Trophoblast cell (in vitro differentiated cells and primary cell): ENCODE measurements around the gene MTA3.
A peak's percentile ranks its signal among the peaks of the same experiment; 100 is the strongest.
"Not testable (repeated sequence)": the region's sequence is repeated elsewhere in the genome, so short reads cannot be mapped to it uniquely, and the experiment has no call there.

ENCODE experiments used
- DNase-seq, 2 donors: peaks; one replicate each; pipeline ENCODE4 v3.0.0-alpha.2; 2016
- H2AFZ ChIP-seq: 2 replicates; pipeline ENCODE4 v1.6.1; 2013; ENCODE audit warnings: low read length, moderate library complexity, mild to moderate bottlenecking; ENCODE audit not compliant: insufficient read depth, poor library complexity
- H2AK5ac ChIP-seq: 2 replicates; pipeline ENCODE4 v1.6.1; 2013; ENCODE audit warnings: mild to moderate bottlenecking, low read length
- H2BK120ac ChIP-seq: 2 replicates; pipeline ENCODE4 v1.6.1; 2013; ENCODE audit warnings: low read length, mild to moderate bottlenecking, moderate library complexity; ENCODE audit not compliant: insufficient read depth, poor library complexity
- H2BK12ac ChIP-seq: 2 replicates; pipeline ENCODE4 v1.6.1; 2013; ENCODE audit warnings: mild to moderate bottlenecking, low read length, moderate library complexity
- H2BK5ac ChIP-seq: 2 replicates; pipeline ENCODE4 v1.6.1; 2013; ENCODE audit warnings: low read length, low read depth, moderate library complexity, mild to moderate bottlenecking; ENCODE audit not compliant: poor library complexity
- H3K14ac ChIP-seq: 2 replicates; pipeline ENCODE4 v1.6.1; 2013; ENCODE audit warnings: mild to moderate bottlenecking, low read length
- H3K18ac ChIP-seq: 2 replicates; pipeline ENCODE4 v1.6.1; 2013; ENCODE audit warnings: mild to moderate bottlenecking, low read length
- H3K23ac ChIP-seq: 2 replicates; pipeline ENCODE4 v1.6.1; 2013; ENCODE audit warnings: low read length
- H3K27ac ChIP-seq: 2 replicates; pipeline ENCODE4 v1.5.1; 2013; ENCODE audit warnings: low read depth, mild to moderate bottlenecking, inconsistent platforms, low read length, moderate library complexity
- H3K27me3 ChIP-seq: 2 replicates; pipeline ENCODE4 v1.6.1; 2013; ENCODE audit warnings: inconsistent platforms, mild to moderate bottlenecking, low read length, moderate library complexity; ENCODE audit not compliant: insufficient read depth
- H3K36me3 ChIP-seq, 2 experiments: 1 replicate in 1 of 2; 2 replicates in 1 of 2; pipeline ENCODE4 v1.6.1; 2013; ENCODE audit warnings: low read length in 2 of 2, mild to moderate bottlenecking in 2 of 2, moderate library complexity in 1 of 2; ENCODE audit not compliant: insufficient read depth in 2 of 2, control insufficient read depth in 1 of 2
- H3K4ac ChIP-seq: 2 replicates; pipeline ENCODE4 v1.6.1; 2013; ENCODE audit warnings: low read depth, mild to moderate bottlenecking, low read length, moderate library complexity
- H3K4me1 ChIP-seq, 2 experiments: 1 replicate in 1 of 2; 2 replicates in 1 of 2; pipeline ENCODE4 v1.6.1; 2013; ENCODE audit warnings: low read length in 2 of 2, mild to moderate bottlenecking in 2 of 2, moderate library complexity in 1 of 2; ENCODE audit not compliant: insufficient read depth in 2 of 2, control insufficient read depth in 1 of 2
- H3K4me2 ChIP-seq: 2 replicates; pipeline ENCODE4 v1.6.1; 2013; ENCODE audit warnings: inconsistent platforms, mild to moderate bottlenecking, low read length, moderate library complexity
- H3K4me3 ChIP-seq: 2 replicates; pipeline ENCODE4 v1.5.1; 2013; ENCODE audit warnings: mild to moderate bottlenecking, low read depth, low read length, inconsistent platforms
- H3K79me1 ChIP-seq: one replicate; pipeline ENCODE4 v1.6.1; 2013; ENCODE audit warnings: low read length
- H3K79me2 ChIP-seq: 2 replicates; pipeline ENCODE4 v1.6.1; 2013; ENCODE audit warnings: low read length, mild to moderate bottlenecking; ENCODE audit not compliant: control insufficient read depth, insufficient read depth, poor library complexity
- H3K9ac ChIP-seq: 2 replicates; pipeline ENCODE4 v1.6.1; 2013; ENCODE audit warnings: mild to moderate bottlenecking, low read length
- H3K9me3 ChIP-seq: 2 replicates; pipeline ENCODE4 v1.6.1; 2013; ENCODE audit warnings: low read depth, mild to moderate bottlenecking, control low read depth, inconsistent platforms, low read length; ENCODE audit not compliant: insufficient read depth
- H4K12ac ChIP-seq: 2 replicates; pipeline ENCODE4 v1.6.1; 2013; ENCODE audit warnings: low read depth, mild to moderate bottlenecking, low read length, moderate library complexity
- H4K8ac ChIP-seq: 2 replicates; pipeline ENCODE4 v1.6.1; 2013; ENCODE audit warnings: low read depth, mild to moderate bottlenecking, low read length, moderate library complexity
- H4K91ac ChIP-seq: one replicate; pipeline ENCODE4 v1.6.1; 2013; ENCODE audit warnings: low read depth, mild to moderate bottlenecking, low read length, moderate library complexity
- WGBS: extraction: QIAGEN DNeasy Blood & Tissue Kit; methylation state at CpG from one replicate; pipeline ENCODE4 v1.1.7; 2013; ENCODE audit warnings: missing lambda C conversion rate; ENCODE audit not compliant: insufficient read length, insufficient coverage; ENCODE audit errors: extremely low coverage; 5-methylcytosine and 5-hydroxymethylcytosine counted together

The MTA3 gene

GRCh38 chr2:42614838-42615237, 46.4 kb downstream of the MTA3 start:
- Histone ChIP-seq H2BK5ac (no peak overlapping the region), H3K4me2 (no peak overlapping the region), H3K4me3 (no peak overlapping the region), H2AFZ (no peak overlapping the region), H3K4ac (no peak overlapping the region), H4K8ac (no peak overlapping the region), H3K79me2 (no peaks in the 10 kb centered on the region), H3K9me3 (no peaks in the 10 kb centered on the region), H2BK120ac (no peak overlapping the region), H3K14ac (no peak overlapping the region), H3K23ac (no peak overlapping the region), H3K36me3 (peaks cover 6 to 10% of the 10 kb centered on the region in 2 experiments), H3K4me1 (peaks cover 0 to 2% of the 10 kb centered on the region in 2 experiments), H3K79me1 (no peaks in the 10 kb centered on the region), H3K27me3 (no peaks in the 10 kb centered on the region), H2AK5ac (no peak overlapping the region), H3K27ac (no peak overlapping the region), H4K91ac (no peak overlapping the region), H3K9ac (no peak overlapping the region), H4K12ac (no peak overlapping the region), H2BK12ac (no peak overlapping the region), H3K18ac (no peak overlapping the region)
- WGBS, result no CpG with 5 or more reads among the region's 7 CpGs
- DNase-seq, result peak; percentile 4 to 46

- Histone ChIP-seq H3K9ac (no peak overlapping the region), H4K91ac (no peak overlapping the region), H3K14ac (no peak overlapping the region), H2BK5ac (no peak overlapping the region), H3K18ac (no peak overlapping the region), H2BK120ac (no peak overlapping the region), H3K36me3 (peaks cover 9 to 13% of the 10 kb centered on the region in 2 experiments), H3K4ac (no peak overlapping the region), H2AFZ (no peak overlapping the region), H3K23ac (no peak overlapping the region), H3K79me2 (no peaks in the 10 kb centered on the region), H2BK12ac (no peak overlapping the region), H4K8ac (no peak overlapping the region), H3K4me2 (no peak overlapping the region), H3K27ac (no peak overlapping the region), H3K9me3 (peaks cover 1% of the 10 kb centered on the region), H3K4me3 (no peak overlapping the region), H3K27me3 (no peaks in the 10 kb centered on the region), H3K4me1 (peaks cover 0 to 2% of the 10 kb centered on the region in 2 experiments), H3K79me1 (no peaks in the 10 kb centered on the region), H4K12ac (no peak overlapping the region), H2AK5ac (no peak overlapping the region)
- peak in 1 of 2 donors; percentile 60 for DNase-seq
- no CpG with 5 or more reads among the region's 5 CpGs for WGBS
Observed at GRCh38 chr2:42618116-42618515, 49.7 kb downstream of the MTA3 start.

GRCh38 chr2:42618972-42619371, 50.5 kb downstream of the MTA3 start:
- Histone ChIP-seq H3K4me1 (peaks cover 0 to 2% of the 10 kb centered on the region in 2 experiments), H3K4ac (no peak overlapping the region), H3K4me2 (no peak overlapping the region), H2AFZ (no peak overlapping the region), H3K9ac (no peak overlapping the region), H2BK5ac (no peak overlapping the region), H2AK5ac (no peak overlapping the region), H3K14ac (no peak overlapping the region), H3K9me3 (peaks cover 1% of the 10 kb centered on the region), H3K36me3 (peaks cover 9 to 13% of the 10 kb centered on the region in 2 experiments), H3K4me3 (no peak overlapping the region), H4K12ac (no peak overlapping the region), H2BK12ac (no peak overlapping the region), H3K23ac (no peak overlapping the region), H3K79me1 (no peaks in the 10 kb centered on the region), H4K91ac (no peak overlapping the region), H3K27me3 (no peaks in the 10 kb centered on the region), H3K18ac (no peak overlapping the region), H4K8ac (no peak overlapping the region), H3K79me2 (no peaks in the 10 kb centered on the region), H3K27ac (no peak overlapping the region), H2BK120ac (no peak overlapping the region)
- WGBS, result no CpG with 5 or more reads among the region's 2 CpGs
- peak; percentile 49 to 91 for DNase-seq

- H2AFZ ChIP-seq, result not testable (repeated sequence)
Observed at GRCh38 chr2:42621626-42622025, 53.2 kb downstream of the MTA3 start.

More at GRCh38 chr2:42621626-42622025, 53.2 kb downstream of the MTA3 start:
- not testable (repeated sequence) for H3K4ac ChIP-seq, H3K79me2 ChIP-seq, H3K27me3 ChIP-seq, H3K18ac ChIP-seq, H4K12ac ChIP-seq, H3K4me1 ChIP-seq, H3K27ac ChIP-seq, H4K91ac ChIP-seq, H3K4me2 ChIP-seq, H2BK5ac ChIP-seq, H3K9ac ChIP-seq, H3K14ac ChIP-seq, H3K79me1 ChIP-seq, H2AK5ac ChIP-seq, H3K36me3 ChIP-seq, DNase-seq, H2BK120ac ChIP-seq, H3K23ac ChIP-seq, H3K9me3 ChIP-seq, H2BK12ac ChIP-seq, H4K8ac ChIP-seq, H3K4me3 ChIP-seq
- no CpG with 5 or more reads among the region's 26 CpGs for WGBS
